Measurements from ENCODE around the gene NECTIN1. TPM values are rescaled to one million over a fixed set of nuclear protein-coding genes. Genes with fewer than 3 reads are reported as not detected.

NECTIN1 gene
- total RNA-seq, 1 experiment from 2014 or later: 23.8 TPM

DNA sequence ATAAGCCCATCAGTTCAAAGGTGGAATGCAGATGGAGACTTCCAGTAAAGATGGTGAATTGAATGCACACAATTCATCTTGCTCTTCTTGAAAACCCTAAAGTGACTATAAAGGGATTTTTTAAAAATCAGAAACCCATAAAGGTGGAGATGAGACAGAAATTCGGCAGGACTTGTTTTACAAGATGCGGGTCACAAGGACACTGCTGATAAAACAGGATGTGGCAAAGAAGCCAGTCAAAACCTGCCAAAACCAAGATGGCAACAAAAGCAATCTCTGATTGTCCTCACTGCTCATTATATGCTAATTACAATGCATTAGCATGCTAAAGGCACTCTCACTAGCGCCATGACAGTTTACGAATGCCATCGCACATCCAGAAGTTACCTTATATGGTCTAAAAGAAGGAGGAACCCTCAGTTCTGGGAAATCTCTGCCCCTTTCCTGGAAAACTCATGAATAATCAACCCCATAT is 137.1 kb downstream of the NECTIN1 start:
- H3K27ac ChIP-seq (ENCODE audit: low read depth, low read length): no peak overlapping the region

DNA sequence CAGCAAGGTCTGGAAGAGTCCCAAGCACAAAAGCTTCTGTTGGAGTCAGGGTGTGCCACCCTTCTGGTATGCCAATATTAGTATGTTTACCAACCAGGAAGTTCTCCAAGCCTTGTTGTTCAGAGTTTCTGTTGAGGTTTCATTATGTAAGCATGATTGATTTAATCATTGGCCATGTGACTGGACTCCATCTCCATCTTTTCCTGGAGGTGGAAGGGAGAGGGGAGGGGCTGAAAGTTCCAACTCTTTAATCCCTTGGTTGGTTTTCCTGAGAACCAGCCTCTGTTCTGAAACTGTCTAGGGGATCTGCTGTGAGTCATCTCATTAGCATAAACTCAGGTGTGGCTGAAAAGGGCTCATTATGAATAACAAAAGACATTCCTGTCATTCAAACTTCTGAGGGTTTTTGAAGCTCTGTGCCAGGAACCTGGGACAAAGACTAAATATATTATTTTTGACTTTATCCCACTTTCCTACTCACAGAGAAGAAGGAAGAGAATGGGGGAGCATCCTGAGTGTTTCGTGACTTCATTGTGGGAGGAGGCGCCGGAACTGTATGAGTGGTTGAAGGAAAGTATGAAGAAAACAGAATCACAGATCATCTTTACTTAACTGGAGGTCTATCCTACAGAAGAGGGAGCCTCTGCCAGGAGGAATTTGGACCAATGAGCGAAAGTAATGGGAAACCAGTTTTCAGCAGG is 138.2 kb downstream of the NECTIN1 start:
- peak overlapping the region; percentile 38; the same call in 1 of the 2 replicates for H3K4me2 ChIP-seq (ENCODE audit: low read length)

More for the DNA sequence above, 137.1 kb downstream of the NECTIN1 start:
- intact Hi-C loops (cut with micrococcal nuclease): no loop called here
- TF ChIP-seq POLR2A (IDR thresholded peaks at IDR 0.05; ENCODE audit: borderline replicate concordance, extremely low read depth, insufficient read depth, insufficient read length) (no peak), SIN3A (IDR thresholded peaks at IDR 0.05; ENCODE audit: low read depth) (no peak)
- TF ChIP-seq, protein P1, sequence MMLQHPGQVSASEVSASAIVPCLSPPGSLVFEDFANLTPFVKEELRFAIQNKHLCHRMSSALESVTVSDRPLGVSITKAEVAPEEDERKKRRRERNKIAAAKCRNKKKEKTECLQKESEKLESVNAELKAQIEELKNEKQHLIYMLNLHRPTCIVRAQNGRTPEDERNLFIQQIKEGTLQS (IDR thresholded peaks at IDR 0.05): no peak
- TF ChIP-seq, protein P2, sequence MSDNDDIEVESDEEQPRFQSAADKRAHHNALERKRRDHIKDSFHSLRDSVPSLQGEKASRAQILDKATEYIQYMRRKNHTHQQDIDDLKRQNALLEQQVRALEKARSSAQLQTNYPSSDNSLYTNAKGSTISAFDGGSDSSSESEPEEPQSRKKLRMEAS (IDR thresholded peaks at IDR 0.05): no peak
- Histone ChIP-seq H3K36me3 (ENCODE audit: control insufficient read depth in 1 of 2, insufficient read depth in 2 of 2, low read length in 2 of 2) (no peaks in the 10 kb centered on the region), H3K9me2 (ENCODE audit: insufficient read depth) (no peaks in the 10 kb centered on the region), H3K9ac (ENCODE audit: low read length) (no peak overlapping the region), H3K4me2 (ENCODE audit: low read length) (no peak overlapping the region), H3K79me2 (ENCODE audit: insufficient read depth, low read length) (no peaks in the 10 kb centered on the region), H3K4me3 (replicated peaks in 1 of 2; ENCODE audit: low read depth in 1 of 2, low read length in 2 of 2) (no peak overlapping the region), H2AFZ (ENCODE audit: low read depth, low read length, poor library complexity, severe bottlenecking) (no peak overlapping the region), H3K27me3 (ENCODE audit: insufficient read depth, low read length) (no peaks in the 10 kb centered on the region), H4K20me1 (ENCODE audit: insufficient read depth) (no peaks in the 10 kb centered on the region), H3K4me1 (ENCODE audit: control insufficient read depth in 1 of 2, insufficient read depth in 2 of 2, low read length in 2 of 2) (peaks cover 0 to 20% of the 10 kb centered on the region in 2 experiments; a peak in 2 of 4 replicates), H3K9me3 (ENCODE audit: control insufficient read depth in 1 of 2, insufficient read depth in 1 of 2, low read depth in 1 of 2, low read length in 2 of 2) (no peaks in the 10 kb centered on the region)
- ChIA-PET CTCF (interaction anchor here (1.3 kb wide), 1 partner anchor 10 kb away, joined by 3 read pairs; no protein-coding TSS in a partner anchor), RAD21 (ENCODE audit: low non-redundant PET in 1 of 2, low total read pairs in 2 of 2, uncharacterized antibody in 2 of 2, unreplicated experiment in 2 of 2) (no interaction called here), POLR2A (no interaction called here)
- no peak for DNase-seq (ENCODE audit: low read depth, low spot score)
- ATAC-seq: no peak
- BruUV-seq (replicated peaks): no TSS peak

More for the DNA sequence above, 138.2 kb downstream of the NECTIN1 start:
- POLR2A ChIA-PET: no interaction called here
- RAD21 ChIA-PET (ENCODE audit: low non-redundant PET in 1 of 2, low total read pairs in 2 of 2, uncharacterized antibody in 2 of 2, unreplicated experiment in 2 of 2): no interaction called here
- Histone ChIP-seq H4K20me1 (ENCODE audit: insufficient read depth) (no peaks in the 10 kb centered on the region), H3K4me1 (ENCODE audit: control insufficient read depth in 1 of 2, insufficient read depth in 2 of 2, low read length in 2 of 2) (peaks cover 0 to 29% of the 10 kb centered on the region in 2 experiments; a peak in 2 of 4 replicates), H2AFZ (ENCODE audit: low read depth, low read length, poor library complexity, severe bottlenecking) (peak overlapping the region; percentile 35), H3K27ac (ENCODE audit: low read depth, low read length) (no peak overlapping the region), H3K9me2 (ENCODE audit: insufficient read depth) (no peaks in the 10 kb centered on the region), H3K4me3 (replicated peaks in 1 of 2; ENCODE audit: low read depth in 1 of 2, low read length in 2 of 2) (no peak overlapping the region), H3K9me3 (ENCODE audit: control insufficient read depth in 1 of 2, insufficient read depth in 1 of 2, low read depth in 1 of 2, low read length in 2 of 2) (no peaks in the 10 kb centered on the region), H3K27me3 (ENCODE audit: insufficient read depth, low read length) (no peaks in the 10 kb centered on the region), H3K79me2 (ENCODE audit: insufficient read depth, low read length) (no peaks in the 10 kb centered on the region), H3K36me3 (ENCODE audit: control insufficient read depth in 1 of 2, insufficient read depth in 2 of 2, low read length in 2 of 2) (no peaks in the 10 kb centered on the region), H3K9ac (ENCODE audit: low read length) (no peak overlapping the region)
- CTCF ChIA-PET: interaction anchor here (1.3 kb wide), 1 partner anchor 9 kb away, joined by 3 read pairs; no protein-coding TSS in a partner anchor
- DNase-seq (ENCODE audit: low read depth, low spot score): no peak
- 0 out of 2 replicates have a peak, but pooled peaks have one; percentile 20 for ATAC-seq
- TF ChIP-seq CBX3 (IDR thresholded peaks at IDR 0.05; ENCODE audit: low read depth) (0 out of 2 replicates have a peak, but pooled peaks have one; percentile 39), EGR1 (IDR thresholded peaks at IDR 0.05; ENCODE audit: low read depth) (no peak), SRF (IDR thresholded peaks at IDR 0.05; ENCODE audit: low read depth) (no peak), YY1 (IDR thresholded peaks at IDR 0.05; ENCODE audit: extremely low read depth, insufficient replicate concordance, low read depth, low read length) (no peak), SIN3A (IDR thresholded peaks at IDR 0.05; ENCODE audit: low read depth) (no peak), RAD21 (IDR thresholded peaks at IDR 0.05; ENCODE audit: low read depth) (no peak), POLR2A (IDR thresholded peaks at IDR 0.05; ENCODE audit: borderline replicate concordance, extremely low read depth, insufficient read depth, insufficient read length) (no peak), ELF1 (IDR thresholded peaks at IDR 0.05; ENCODE audit: borderline replicate concordance, low read depth) (no peak), FOSL1 (IDR thresholded peaks at IDR 0.05; ENCODE audit: low read depth) (no peak), JUND (IDR thresholded peaks at IDR 0.05) (no peak)
- TF ChIP-seq, protein P2 (IDR thresholded peaks at IDR 0.05): 0 out of 2 replicates have a peak, but pooled peaks have one; percentile 19
- intact Hi-C loops (cut with micrococcal nuclease): no loop called here
- no TSS peak for BruUV-seq (replicated peaks)

Data from HCT116 (cell line).